Activated naive CD8-positive, alpha-beta T cell (primary cell): ENCODE measurements around the gene GMDS.

ENCODE experiments used
- H3K27ac Mint-ChIP-seq: one replicate; pipeline ENCODE4 v1.8.0; 2021; ENCODE audit warnings: mixed read lengths
- H3K27me3 Mint-ChIP-seq: one replicate; pipeline ENCODE4 v1.8.0; 2021; ENCODE audit warnings: mixed read lengths
- H3K36me3 Mint-ChIP-seq: one replicate; pipeline ENCODE4 v1.8.0; 2021; ENCODE audit warnings: mixed read lengths
- H3K4me1 Mint-ChIP-seq: one replicate; pipeline ENCODE4 v1.8.0; 2021; ENCODE audit warnings: low read depth, mixed read lengths
- H3K4me3 Mint-ChIP-seq: one replicate; pipeline ENCODE4 v1.8.0; 2021; ENCODE audit warnings: mild to moderate bottlenecking, mixed read lengths
- H3K9me3 Mint-ChIP-seq: one replicate; pipeline ENCODE4 v1.8.0; 2021; ENCODE audit warnings: low read depth, mixed read lengths

The GMDS gene

DNA sequence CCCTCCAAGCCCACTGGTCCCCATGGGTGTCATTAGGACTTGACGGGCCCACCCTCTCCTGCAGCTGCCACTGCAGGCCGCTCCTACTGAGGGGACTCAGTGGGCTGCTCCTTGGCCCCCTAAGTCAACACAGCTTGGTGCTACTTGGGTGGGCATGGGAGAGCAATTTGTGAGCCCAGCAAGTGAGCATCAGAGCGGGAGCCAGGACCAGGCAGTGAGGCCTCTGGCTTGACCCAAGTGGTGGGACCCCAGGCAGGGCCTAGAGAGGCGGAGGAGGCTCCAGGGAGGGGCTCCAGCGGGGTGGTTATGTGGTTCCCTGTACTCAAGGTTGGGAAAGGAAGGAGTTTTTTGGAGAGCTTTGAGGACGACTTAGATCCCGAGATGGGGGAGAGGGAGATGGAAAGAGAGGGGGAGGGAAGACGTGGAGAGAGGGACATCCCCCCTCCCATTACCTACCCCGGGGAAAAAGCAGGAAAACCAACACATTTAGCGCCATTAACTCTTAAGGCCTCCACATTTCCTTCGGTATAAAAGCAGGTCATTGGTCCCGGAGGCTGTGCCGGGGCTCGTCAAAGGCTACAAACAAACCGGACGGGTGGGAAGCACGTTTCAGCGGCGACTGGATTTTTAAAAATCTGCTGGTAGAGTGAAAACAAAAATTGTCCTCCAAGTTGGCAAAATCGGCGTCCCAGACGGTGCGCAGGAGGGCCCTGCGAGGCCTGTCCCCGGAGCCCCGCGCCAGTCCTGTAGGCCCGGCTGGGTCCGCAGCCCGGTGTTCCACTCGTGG lies 626.9 kb downstream of the GMDS start:
- Mint-ChIP-seq H3K36me3 (peaks cover 14% of the 10 kb centered on the region), H3K9me3 (no peaks in the 10 kb centered on the region), H3K4me1 (peaks cover 3% of the 10 kb centered on the region), H3K27ac (no peak overlapping the region), H3K27me3 (peaks cover 37% of the 10 kb centered on the region), H3K4me3 (no peak overlapping the region)

GRCh38 chr6:1617466-1618310 lies 627.7 kb downstream of the GMDS start:
- no peak overlapping the region for H3K4me3 Mint-ChIP-seq
- no peak overlapping the region for H3K27ac Mint-ChIP-seq
- H3K27me3 Mint-ChIP-seq: peaks cover 43% of the 10 kb centered on the region
- H3K36me3 Mint-ChIP-seq: peaks cover 7% of the 10 kb centered on the region
- H3K9me3 Mint-ChIP-seq: no peaks in the 10 kb centered on the region
- peaks cover 6% of the 10 kb centered on the region for H3K4me1 Mint-ChIP-seq

GRCh38 chr6:1616701-1617463 lies 628.5 kb downstream of the GMDS start:
- Mint-ChIP-seq H3K4me1 (peaks cover 12% of the 10 kb centered on the region), H3K4me3 (no peak overlapping the region), H3K27ac (no peak overlapping the region), H3K9me3 (no peaks in the 10 kb centered on the region), H3K36me3 (peaks cover under 1% of the 10 kb centered on the region), H3K27me3 (peaks cover 46% of the 10 kb centered on the region)

- Mint-ChIP-seq H3K9me3 (no peaks in the 10 kb centered on the region), H3K4me1 (peaks cover 13% of the 10 kb centered on the region), H3K36me3 (no peaks in the 10 kb centered on the region), H3K27ac (no peak overlapping the region), H3K4me3 (no peak overlapping the region), H3K27me3 (peaks cover 44% of the 10 kb centered on the region)
These were observed 629.5 kb downstream of the GMDS start for GRCh38 chr6:1615853-1616420.

GRCh38 chr6:1615151-1615852 lies 630.1 kb downstream of the GMDS start:
- H3K4me1 Mint-ChIP-seq: peaks cover 16% of the 10 kb centered on the region
- H3K4me3 Mint-ChIP-seq: no peak overlapping the region
- no peaks in the 10 kb centered on the region for H3K9me3 Mint-ChIP-seq
- no peaks in the 10 kb centered on the region for H3K36me3 Mint-ChIP-seq
- no peak overlapping the region for H3K27ac Mint-ChIP-seq
- peaks cover 45% of the 10 kb centered on the region for H3K27me3 Mint-ChIP-seq

GRCh38 chr6:1614448-1615150 lies 630.8 kb downstream of the GMDS start:
- H3K9me3 Mint-ChIP-seq: no peaks in the 10 kb centered on the region
- H3K4me1 Mint-ChIP-seq: peaks cover 16% of the 10 kb centered on the region
- H3K27me3 Mint-ChIP-seq: peaks cover 45% of the 10 kb centered on the region
- no peak overlapping the region for H3K27ac Mint-ChIP-seq
- H3K4me3 Mint-ChIP-seq: no peak overlapping the region
- H3K36me3 Mint-ChIP-seq: no peaks in the 10 kb centered on the region

- Mint-ChIP-seq H3K9me3 (no peaks in the 10 kb centered on the region), H3K4me1 (peaks cover 16% of the 10 kb centered on the region), H3K27ac (no peak overlapping the region), H3K36me3 (no peaks in the 10 kb centered on the region), H3K4me3 (no peak overlapping the region), H3K27me3 (peaks cover 45% of the 10 kb centered on the region)
These were observed 631.5 kb downstream of the GMDS start for GRCh38 chr6:1613688-1614447.

- Mint-ChIP-seq H3K27ac (no peak overlapping the region), H3K4me1 (peaks cover 20% of the 10 kb centered on the region), H3K4me3 (peak overlapping the region; percentile 49), H3K27me3 (peaks cover 45% of the 10 kb centered on the region), H3K9me3 (no peaks in the 10 kb centered on the region), H3K36me3 (no peaks in the 10 kb centered on the region)
These were observed 632.1 kb downstream of the GMDS start for GRCh38 chr6:1613346-1613687.

- H3K4me1 Mint-ChIP-seq: peaks cover 23% of the 10 kb centered on the region
- no peaks in the 10 kb centered on the region for H3K36me3 Mint-ChIP-seq
- peaks cover 45% of the 10 kb centered on the region for H3K27me3 Mint-ChIP-seq
- H3K27ac Mint-ChIP-seq: no peak overlapping the region
- peak overlapping the region; percentile 86 for H3K4me3 Mint-ChIP-seq
- H3K9me3 Mint-ChIP-seq: no peaks in the 10 kb centered on the region
These were observed 632.5 kb downstream of the GMDS start for GRCh38 chr6:1612974-1613306.

DNA sequence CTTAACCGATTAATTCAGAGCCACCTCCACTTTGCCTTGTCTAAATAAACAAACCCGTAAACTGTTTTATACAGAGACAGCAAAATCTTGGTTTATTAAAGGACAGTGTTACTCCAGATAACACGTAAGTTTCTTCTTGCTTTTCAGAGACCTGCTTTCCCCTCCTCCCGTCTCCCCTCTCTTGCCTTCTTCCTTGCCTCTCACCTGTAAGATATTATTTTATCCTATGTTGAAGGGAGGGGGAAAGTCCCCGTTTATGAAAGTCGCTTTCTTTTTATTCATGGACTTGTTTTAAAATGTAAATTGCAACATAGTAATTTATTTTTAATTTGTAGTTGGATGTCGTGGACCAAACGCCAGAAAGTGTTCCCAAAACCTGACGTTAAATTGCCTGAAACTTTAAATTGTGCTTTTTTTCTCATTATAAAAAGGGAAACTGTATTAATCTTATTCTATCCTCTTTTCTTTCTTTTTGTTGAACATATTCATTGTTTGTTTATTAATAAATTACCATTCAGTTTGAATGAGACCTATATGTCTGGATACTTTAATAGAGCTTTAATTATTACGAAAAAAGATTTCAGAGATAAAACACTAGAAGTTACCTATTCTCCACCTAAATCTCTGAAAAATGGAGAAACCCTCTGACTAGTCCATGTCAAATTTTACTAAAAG lies 633.0 kb downstream of the GMDS start:
- Mint-ChIP-seq H3K9me3 (no peaks in the 10 kb centered on the region), H3K4me1 (peaks cover 27% of the 10 kb centered on the region), H3K36me3 (no peaks in the 10 kb centered on the region), H3K4me3 (peak overlapping the region; percentile 86), H3K27me3 (peaks cover 42% of the 10 kb centered on the region), H3K27ac (peak overlapping the region; percentile 50)

DNA sequence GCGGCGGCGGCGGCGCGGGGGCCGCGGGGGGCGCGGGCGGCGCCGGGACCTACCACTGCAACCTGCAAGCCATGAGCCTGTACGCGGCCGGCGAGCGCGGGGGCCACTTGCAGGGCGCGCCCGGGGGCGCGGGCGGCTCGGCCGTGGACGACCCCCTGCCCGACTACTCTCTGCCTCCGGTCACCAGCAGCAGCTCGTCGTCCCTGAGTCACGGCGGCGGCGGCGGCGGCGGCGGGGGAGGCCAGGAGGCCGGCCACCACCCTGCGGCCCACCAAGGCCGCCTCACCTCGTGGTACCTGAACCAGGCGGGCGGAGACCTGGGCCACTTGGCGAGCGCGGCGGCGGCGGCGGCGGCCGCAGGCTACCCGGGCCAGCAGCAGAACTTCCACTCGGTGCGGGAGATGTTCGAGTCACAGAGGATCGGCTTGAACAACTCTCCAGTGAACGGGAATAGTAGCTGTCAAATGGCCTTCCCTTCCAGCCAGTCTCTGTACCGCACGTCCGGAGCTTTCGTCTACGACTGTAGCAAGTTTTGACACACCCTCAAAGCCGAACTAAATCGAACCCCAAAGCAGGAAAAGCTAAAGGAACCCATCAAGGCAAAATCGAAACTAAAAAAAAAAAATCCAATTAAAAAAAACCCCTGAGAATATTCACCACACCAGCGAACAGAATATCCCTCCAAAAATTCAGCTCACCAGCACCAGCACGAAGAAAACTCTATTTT lies 633.7 kb downstream of the GMDS start:
- Mint-ChIP-seq H3K27ac (peak overlapping the region; percentile 50), H3K4me3 (peak overlapping the region; percentile 86), H3K27me3 (peaks cover 40% of the 10 kb centered on the region), H3K36me3 (no peaks in the 10 kb centered on the region), H3K9me3 (no peaks in the 10 kb centered on the region), H3K4me1 (peaks cover 34% of the 10 kb centered on the region)

- Mint-ChIP-seq H3K36me3 (no peaks in the 10 kb centered on the region), H3K9me3 (no peaks in the 10 kb centered on the region), H3K4me3 (no peak overlapping the region), H3K4me1 (peaks cover 37% of the 10 kb centered on the region), H3K27me3 (peaks cover 40% of the 10 kb centered on the region), H3K27ac (no peak overlapping the region)
These were observed 634.2 kb downstream of the GMDS start for GRCh38 chr6:1611322-1611571.
